ENCODE measurements around the gene SF3A2.

Gene SF3A2

GRCh38 chr19:2249010-2249866, 12.6 kb downstream of the SF3A2 start, which contains the start of gene AMH:
TSS of gene AMH (plus strand) at chr19:2249323. CDS start at chr19:2249333, 10 bp downstream.
- H3K4me1 Mint-ChIP-seq: peaks cover 16% of the 10 kb centered on the region
- no peak for ATAC-seq
- no peaks in the 10 kb centered on the region for H3K9me3 Mint-ChIP-seq
- DNase-seq (ENCODE audit: low spot score in 2 of 2): peak in 1 of 2 donors; percentile 59
- no peak within 1 kb of the TSS for H3K27ac Mint-ChIP-seq
- no peak within 1 kb of the TSS for H3K4me3 Mint-ChIP-seq
- H3K36me3 Mint-ChIP-seq: peaks cover 47% of the 10 kb centered on the region

GRCh38 chr19:2249880-2250765, 13.5 kb downstream of the SF3A2 start:
- DNase-seq (ENCODE audit: low spot score in 2 of 2): peak in 1 of 2 donors; percentile 72
- Mint-ChIP-seq H3K27ac (no peak overlapping the region), H3K36me3 (peaks cover 38% of the 10 kb centered on the region), H3K4me1 (peaks cover 17% of the 10 kb centered on the region), H3K4me3 (no peak overlapping the region), H3K9me3 (no peaks in the 10 kb centered on the region)
- ATAC-seq: peak; percentile 22

DNA sequence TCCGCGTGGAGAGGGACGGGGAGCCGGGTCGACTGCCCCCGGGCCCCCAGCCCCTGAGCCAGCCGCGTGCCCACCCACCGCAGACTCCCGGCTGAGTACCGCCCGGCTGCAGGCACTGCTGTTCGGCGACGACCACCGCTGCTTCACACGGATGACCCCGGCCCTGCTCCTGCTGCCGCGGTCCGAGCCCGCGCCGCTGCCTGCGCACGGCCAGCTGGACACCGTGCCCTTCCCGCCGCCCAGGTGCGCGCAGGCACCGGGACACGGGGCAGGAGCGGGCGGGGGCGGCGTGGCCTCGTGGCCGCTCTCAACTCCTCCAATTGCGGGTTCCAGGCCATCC, 14.1 kb downstream of the SF3A2 start:
- ATAC-seq: no peak
- no peak for DNase-seq (ENCODE audit: low spot score in 2 of 2)
- Mint-ChIP-seq H3K4me3 (no peak overlapping the region), H3K9me3 (no peaks in the 10 kb centered on the region), H3K36me3 (peaks cover 32% of the 10 kb centered on the region), H3K4me1 (peaks cover 17% of the 10 kb centered on the region), H3K27ac (no peak overlapping the region)

GRCh38 chr19:2251106-2252054, 14.8 kb downstream of the SF3A2 start:
- H3K4me3 Mint-ChIP-seq: peak overlapping the region; percentile 63
- DNase-seq (ENCODE audit: low spot score in 2 of 2): no peak
- no peak overlapping the region for H3K27ac Mint-ChIP-seq

GRCh38 chr19:2252055-2252796, 15.6 kb downstream of the SF3A2 start:
- H3K36me3 Mint-ChIP-seq: peaks cover 19% of the 10 kb centered on the region
- DNase-seq (ENCODE audit: low spot score in 2 of 2) (no peak), ATAC-seq (no peak)
- peak overlapping the region; percentile 63 for H3K4me3 Mint-ChIP-seq
- peaks cover 17% of the 10 kb centered on the region for H3K4me1 Mint-ChIP-seq
- H3K9me3 Mint-ChIP-seq: no peaks in the 10 kb centered on the region
- peak overlapping the region; percentile 60 for H3K27ac Mint-ChIP-seq

More at GRCh38 chr19:2251106-2252054, 14.8 kb downstream of the SF3A2 start:
- Mint-ChIP-seq H3K9me3 (no peaks in the 10 kb centered on the region), H3K36me3 (peaks cover 26% of the 10 kb centered on the region), H3K4me1 (peaks cover 17% of the 10 kb centered on the region)
- peak; percentile 45 for ATAC-seq

GRCh38 chr19:2252797-2253105, 16.1 kb downstream of the SF3A2 start:
- DNase-seq (ENCODE audit: low spot score in 2 of 2) (no peak), ATAC-seq (no peak)
- Mint-ChIP-seq H3K4me3 (peak overlapping the region; percentile 63), H3K4me1 (peaks cover 17% of the 10 kb centered on the region), H3K27ac (peak overlapping the region; percentile 60), H3K36me3 (peaks cover 19% of the 10 kb centered on the region), H3K9me3 (no peaks in the 10 kb centered on the region)

DNA sequence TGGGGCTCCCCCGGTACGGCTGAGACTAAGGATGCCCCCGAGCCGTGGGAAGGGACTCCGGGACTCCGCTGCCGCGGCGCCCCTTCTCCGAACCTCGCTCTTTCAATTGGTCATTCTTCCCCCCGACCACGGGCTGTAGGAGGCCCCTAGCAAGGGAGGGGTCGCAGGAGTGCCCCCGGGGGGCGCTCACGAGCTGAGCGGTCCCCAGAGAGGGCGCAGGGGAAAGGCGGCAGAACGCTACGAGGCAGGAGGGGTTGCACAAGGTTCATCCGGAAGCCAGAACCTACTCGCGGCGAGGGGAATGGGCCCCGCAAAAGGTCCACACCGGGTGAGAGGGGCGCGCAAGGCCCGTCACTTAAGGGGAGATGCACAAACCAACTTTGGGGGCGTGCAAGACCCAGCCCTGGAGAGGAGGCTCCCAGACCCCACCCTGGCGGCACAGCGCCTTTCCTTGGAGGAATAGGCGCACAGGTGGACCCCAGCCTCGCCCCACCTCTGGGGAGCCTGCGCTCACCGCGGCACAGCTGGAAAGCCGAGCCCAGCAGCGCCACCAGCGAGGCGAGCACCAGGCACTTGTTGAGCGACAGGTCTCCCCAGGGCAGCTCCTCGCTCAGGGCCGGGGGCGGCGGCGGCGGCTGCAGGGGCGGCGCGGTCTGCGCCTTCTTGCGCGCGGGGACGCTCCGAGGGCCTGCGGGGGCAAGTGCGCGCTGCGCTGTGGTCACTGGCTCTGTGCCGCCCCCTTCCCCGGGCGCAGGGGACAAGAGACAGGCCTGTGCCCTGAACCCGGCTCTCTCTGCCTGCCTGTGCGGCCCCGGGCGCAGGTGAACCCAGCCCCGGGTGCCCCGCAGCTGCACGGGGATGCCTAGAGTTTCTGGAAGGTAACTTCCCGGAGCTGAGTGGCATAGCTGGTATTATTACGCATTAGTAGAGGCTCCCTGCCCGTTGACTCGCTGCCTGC, 16.8 kb downstream of the SF3A2 start:
- no peak overlapping the region for H3K27ac Mint-ChIP-seq
- peak overlapping the region; percentile 63 for H3K4me3 Mint-ChIP-seq
- DNase-seq (ENCODE audit: low spot score in 2 of 2) (no peak), ATAC-seq (peak; percentile 22)
- H3K36me3 Mint-ChIP-seq: peaks cover 15% of the 10 kb centered on the region
- H3K9me3 Mint-ChIP-seq: no peaks in the 10 kb centered on the region
- H3K4me1 Mint-ChIP-seq: peaks cover 17% of the 10 kb centered on the region

- Mint-ChIP-seq H3K4me1 (peaks cover 18% of the 10 kb centered on the region), H3K9me3 (no peaks in the 10 kb centered on the region), H3K4me3 (no peak overlapping the region), H3K36me3 (peaks cover 7% of the 10 kb centered on the region), H3K27ac (no peak overlapping the region)
- ATAC-seq (no peak), DNase-seq (ENCODE audit: low spot score in 2 of 2) (no peak)
Observed at GRCh38 chr19:2254064-2254872, 17.6 kb downstream of the SF3A2 start.

DNA sequence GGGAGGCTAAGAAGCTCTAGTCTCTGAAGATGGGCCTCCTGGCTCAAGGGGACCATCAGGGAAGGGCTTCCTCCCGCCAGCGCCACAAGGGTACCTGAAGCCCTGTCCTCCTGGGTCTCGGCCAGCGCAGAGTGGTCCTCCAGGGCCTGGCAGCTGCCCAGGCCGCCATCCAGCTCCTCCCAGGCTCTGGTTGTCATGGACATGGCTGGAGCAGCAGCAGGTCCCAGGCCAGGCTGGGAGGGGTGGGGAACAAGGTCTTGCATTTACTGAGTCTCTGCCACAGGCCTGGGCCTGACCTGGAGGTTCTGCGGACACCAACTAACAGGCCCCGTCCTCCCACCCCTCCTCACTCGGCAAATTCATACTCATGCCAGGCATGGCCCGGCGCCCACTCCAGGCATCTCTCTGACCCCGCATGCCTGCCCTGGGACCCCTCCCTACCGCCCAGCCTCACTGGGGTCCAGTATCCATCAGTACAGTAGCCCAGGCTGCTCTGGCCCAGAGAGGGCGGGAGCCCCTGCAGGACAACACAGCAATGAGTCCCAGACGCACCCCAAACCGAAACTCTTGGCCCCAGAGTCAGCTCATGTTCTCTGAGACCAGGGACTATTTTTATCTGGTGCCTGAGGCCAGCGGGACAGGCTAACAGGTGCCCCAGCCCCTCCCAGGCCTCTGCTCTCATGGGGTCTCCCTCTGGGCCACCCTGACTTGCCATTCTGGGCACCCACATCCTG, 18.7 kb downstream of the SF3A2 start:
- no peak overlapping the region for H3K4me3 Mint-ChIP-seq
- peak overlapping the region; percentile 43 for H3K27ac Mint-ChIP-seq
- DNase-seq (ENCODE audit: low spot score in 2 of 2) (no peak), ATAC-seq (no peak)
- no peaks in the 10 kb centered on the region for H3K9me3 Mint-ChIP-seq
- H3K4me1 Mint-ChIP-seq: peaks cover 28% of the 10 kb centered on the region
- H3K36me3 Mint-ChIP-seq: peaks cover 4% of the 10 kb centered on the region

- Mint-ChIP-seq H3K9me3 (no peaks in the 10 kb centered on the region), H3K4me1 (peaks cover 34% of the 10 kb centered on the region), H3K4me3 (peak within 1 kb of the TSS; percentile 59), H3K36me3 (no peaks in the 10 kb centered on the region), H3K27ac (peak within 1 kb of the TSS; percentile 92)
- ATAC-seq: no peak
- DNase-seq (ENCODE audit: low spot score in 2 of 2): no peak
Observed at GRCh38 chr19:2255982-2256685, 19.5 kb downstream of the SF3A2 start, which contains the start of gene JSRP1. TSS of gene JSRP1 (minus strand) at chr19:2256417. CDS start at chr19:2255314, 1,103 bp downstream.

DNA sequence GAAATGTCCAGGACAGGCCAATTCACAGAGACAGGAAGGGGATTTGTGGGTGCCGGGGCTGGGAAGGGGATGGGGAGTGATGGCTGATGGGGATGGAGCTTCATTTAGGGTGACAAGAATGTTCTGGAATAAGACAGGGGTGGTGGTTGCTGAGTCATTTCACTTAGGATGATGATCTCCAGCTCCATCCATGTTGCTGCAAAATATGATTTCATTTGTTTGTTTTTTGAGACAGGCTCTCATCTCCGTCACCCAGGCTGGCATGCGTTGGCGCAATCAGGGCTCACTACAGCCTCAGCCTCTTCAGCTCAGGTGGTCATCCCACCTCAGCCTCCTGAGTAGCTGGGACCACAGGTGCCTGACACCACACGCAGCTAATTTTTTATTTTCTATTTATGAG, 22.7 kb downstream of the SF3A2 start:
- ATAC-seq (no peak), DNase-seq (ENCODE audit: low spot score in 2 of 2) (no peak)
- Mint-ChIP-seq H3K4me1 (peaks cover 17% of the 10 kb centered on the region), H3K27ac (peak overlapping the region; percentile 73), H3K4me3 (no peak overlapping the region), H3K9me3 (no peaks in the 10 kb centered on the region), H3K36me3 (no peaks in the 10 kb centered on the region)

GRCh38 chr19:2260341-2260805, 23.7 kb downstream of the SF3A2 start:
- Mint-ChIP-seq H3K9me3 (no peaks in the 10 kb centered on the region), H3K4me1 (peaks cover 17% of the 10 kb centered on the region), H3K4me3 (peak overlapping the region; percentile 46), H3K36me3 (no peaks in the 10 kb centered on the region), H3K27ac (peak overlapping the region; percentile 73)
- no peak for DNase-seq (ENCODE audit: low spot score in 2 of 2)
- peak; percentile 58 for ATAC-seq

All from stimulated activated effector memory CD8-positive, alpha-beta T cell treated with anti-CD3 and anti-CD28 coated beads, Interleukin-12 subunit alpha, Interleukin-12 subunit beta, amount 100 ng/mL, for 72 hours (primary cell).